HepG2 (cell line): ENCODE measurements around the gene FAM20A. TPM values are rescaled to one million over a fixed set of nuclear protein-coding genes. Genes with fewer than 3 reads are reported as not detected.

Source experiments
- ERF ChIP-seq: IDR thresholded peaks from 2 replicates; pipeline ENCODE4 v1.6.1; 2018; ENCODE audit warnings: missing biosample characterization, missing genetic modification reagents
- GMEB1 ChIP-seq: sonication (generic); formaldehyde crosslinking; IDR thresholded peaks from 2 replicates; pipeline ENCODE4 v1.5.1; 2020; ENCODE audit warnings: missing genetic modification reagents, mild to moderate bottlenecking, borderline replicate concordance
- HOXA5 ChIP-seq: sonication (generic); formaldehyde crosslinking; IDR thresholded peaks from 2 replicates; pipeline ENCODE4 v1.4.0; 2020; ENCODE audit warnings: missing genetic modification reagents
- KMT2A ChIP-seq: sonication (generic); formaldehyde crosslinking; IDR thresholded peaks from 2 replicates; pipeline ENCODE4 v1.4.0; 2020; ENCODE audit warnings: missing genetic modification reagents
- MIXL1 ChIP-seq: IDR thresholded peaks from 2 replicates; pipeline ENCODE4 v1.6.1; 2016
- NFAT5 ChIP-seq: sonication (generic); formaldehyde crosslinking; IDR thresholded peaks from 2 replicates; pipeline ENCODE4 v1.4.0; 2020; ENCODE audit warnings: missing genetic modification reagents
- PAWR ChIP-seq: sonication (generic); formaldehyde crosslinking; IDR thresholded peaks from 2 replicates; pipeline ENCODE4 v1.4.0; 2020; ENCODE audit warnings: missing genetic modification reagents, mild to moderate bottlenecking, borderline replicate concordance
- RFXANK ChIP-seq: IDR thresholded peaks from 2 replicates; pipeline ENCODE4 v1.6.1; 2016
- SRSF1 ChIP-seq: fragments of 200-400 bp; formaldehyde crosslinking; optimal IDR thresholded peaks from 2 replicates; pipeline ENCODE3; 2017; ENCODE audit warnings: mild to moderate bottlenecking, low read depth, low read length, moderate library complexity
- TBX2 ChIP-seq: sonication (generic); formaldehyde crosslinking; IDR thresholded peaks from 2 replicates; pipeline ENCODE4 v1.5.0; 2020; ENCODE audit warnings: missing genetic modification reagents, mild to moderate bottlenecking, borderline replicate concordance
- ZFAT ChIP-seq: sonication (generic); formaldehyde crosslinking; conservative IDR thresholded peaks from 2 replicates; pipeline ENCODE4 v1.8.1; 2023; ENCODE audit warnings: missing genetic modification reagents, inconsistent platforms
- ZNF17 ChIP-seq: sonication (generic); formaldehyde crosslinking; IDR thresholded peaks from 2 replicates; pipeline ENCODE4 v1.5.0; 2020; ENCODE audit warnings: mild to moderate bottlenecking, missing genetic modification reagents
- ZNF263 ChIP-seq: sonication (generic); formaldehyde crosslinking; IDR thresholded peaks from 2 replicates; pipeline ENCODE4 v1.4.0; 2020; ENCODE audit warnings: missing genetic modification reagents
- ZNF276 ChIP-seq: sonication (generic); formaldehyde crosslinking; IDR thresholded peaks from 2 replicates; pipeline ENCODE4 v1.4.0; 2020; ENCODE audit warnings: mild to moderate bottlenecking, low read depth, missing genetic modification reagents
- ZNF343 ChIP-seq: sonication (generic); formaldehyde crosslinking; IDR thresholded peaks from 2 replicates; pipeline ENCODE4 v1.4.0; 2020; ENCODE audit warnings: mild to moderate bottlenecking, missing genetic modification reagents
- ZNF577 ChIP-seq: sonication (generic); formaldehyde crosslinking; IDR thresholded peaks from 2 replicates; pipeline ENCODE4 v1.4.0; 2020; ENCODE audit warnings: mild to moderate bottlenecking, low read depth, missing genetic modification reagents, borderline replicate concordance
- ZNF580 ChIP-seq: IDR thresholded peaks from 2 replicates; pipeline ENCODE4 v1.6.1; 2016; ENCODE audit warnings: low read depth, borderline replicate concordance
- ZNF768 ChIP-seq: sonication (generic); formaldehyde crosslinking; IDR thresholded peaks from 2 replicates; pipeline ENCODE4 v1.4.0; 2020; ENCODE audit warnings: missing genetic modification reagents
- polyA plus RNA-seq, 8 experiments: library from polyadenylated mRNA; depleted of rRNA in 3 of 8; stranded (reverse) in 7 of 8; unstranded in 1 of 8; fragments of >200 nt; fragmentation: Illumina TruSeq in 4 of 8; extraction: Trizol in 4 of 8; gene quantifications; 2 replicates each; pipeline versions ENCODE4 v1.2.1 to v1.2.3, GENCODE V29; 2011 to 2016; ENCODE audit warnings: low read depth in 4 of 8, missing spikeins in 1 of 8, mixed read lengths in 1 of 8; ENCODE audit not compliant: insufficient read depth in 1 of 8
- total RNA-seq, 5 experiments: library from RNA; depleted of rRNA; stranded (reverse); fragments of >200 nt; fragmentation: Illumina TruSeq; extraction: Trizol; gene quantifications; 2 replicates each; pipeline ENCODE4 v1.2.3, GENCODE V29; 2016; ENCODE audit warnings: low read depth in 1 of 5
- TF ChIP-seq, protein P1 (sequence below): sonication (generic); formaldehyde crosslinking; IDR thresholded peaks from 2 replicates; pipeline ENCODE4 v1.8.0; 2022; ENCODE audit warnings: mild to moderate bottlenecking, missing genetic modification reagents
- TF ChIP-seq, protein P2 (sequence below): sonication (generic); formaldehyde crosslinking; IDR thresholded peaks from 2 replicates; pipeline ENCODE4 v1.5.0; 2020; ENCODE audit warnings: missing genetic modification reagents

FAM20A gene
- total and polyA plus RNA-seq, 2 of the 13 experiments (the other 11 are each of a cell fraction or from before 2014, with no cell fraction given), result 9.3 to 20.7 TPM

DNA sequence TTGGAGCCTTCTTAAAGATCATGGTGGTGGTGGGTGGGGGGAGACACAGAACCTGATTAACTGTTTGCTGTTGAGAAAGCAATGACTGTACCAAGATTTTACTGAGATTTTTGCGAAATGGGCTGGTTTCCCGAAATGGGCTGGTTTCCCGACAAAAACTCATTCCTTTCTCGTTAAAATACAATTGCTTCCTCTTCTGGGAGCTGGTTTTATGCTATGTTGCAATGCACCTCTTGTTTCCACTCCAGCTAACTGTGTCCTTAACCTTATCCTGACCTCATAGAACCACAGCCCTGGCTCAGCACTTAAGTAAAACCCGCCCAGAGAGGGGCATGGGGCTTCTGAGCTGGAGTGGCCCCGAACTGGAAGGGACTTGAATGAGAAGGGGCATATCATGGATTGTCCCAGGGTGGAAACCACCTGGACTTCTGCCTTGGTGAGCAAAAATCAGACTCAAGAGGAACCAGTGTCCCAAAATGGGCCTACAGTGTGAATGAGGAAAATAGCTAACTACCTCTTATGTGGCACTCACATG, 20.9 kb downstream of the FAM20A start (continued):
- TF ChIP-seq, protein P1, sequence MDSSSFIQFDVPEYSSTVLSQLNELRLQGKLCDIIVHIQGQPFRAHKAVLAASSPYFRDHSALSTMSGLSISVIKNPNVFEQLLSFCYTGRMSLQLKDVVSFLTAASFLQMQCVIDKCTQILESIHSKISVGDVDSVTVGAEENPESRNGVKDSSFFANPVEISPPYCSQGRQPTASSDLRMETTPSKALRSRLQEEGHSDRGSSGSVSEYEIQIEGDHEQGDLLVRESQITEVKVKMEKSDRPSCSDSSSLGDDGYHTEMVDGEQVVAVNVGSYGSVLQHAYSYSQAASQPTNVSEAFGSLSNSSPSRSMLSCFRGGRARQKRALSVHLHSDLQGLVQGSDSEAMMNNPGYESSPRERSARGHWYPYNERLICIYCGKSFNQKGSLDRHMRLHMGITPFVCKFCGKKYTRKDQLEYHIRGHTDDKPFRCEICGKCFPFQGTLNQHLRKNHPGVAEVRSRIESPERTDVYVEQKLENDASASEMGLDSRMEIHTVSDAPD, result peak; percentile 35; the same call in 1 of the 2 replicates
- no peak for TF ChIP-seq ZFAT
- TF ChIP-seq ZNF580 (CRISPR knock-in tag), result peak; percentile 25; the same call in 1 of the 2 replicates
- TF ChIP-seq ERF (CRISPR knock-in tag), result no peak; the same call in 1 of the 2 replicates
- no peak for TF ChIP-seq ZNF276 (CRISPR knock-in tag)
- TF ChIP-seq GMEB1 (CRISPR knock-in tag), result no peak
- no peak for TF ChIP-seq ZNF343 (CRISPR knock-in tag)
- TF ChIP-seq RFXANK, result no peak
- TF ChIP-seq NFAT5 (CRISPR knock-in tag), result no peak
- TF ChIP-seq, protein P2, sequence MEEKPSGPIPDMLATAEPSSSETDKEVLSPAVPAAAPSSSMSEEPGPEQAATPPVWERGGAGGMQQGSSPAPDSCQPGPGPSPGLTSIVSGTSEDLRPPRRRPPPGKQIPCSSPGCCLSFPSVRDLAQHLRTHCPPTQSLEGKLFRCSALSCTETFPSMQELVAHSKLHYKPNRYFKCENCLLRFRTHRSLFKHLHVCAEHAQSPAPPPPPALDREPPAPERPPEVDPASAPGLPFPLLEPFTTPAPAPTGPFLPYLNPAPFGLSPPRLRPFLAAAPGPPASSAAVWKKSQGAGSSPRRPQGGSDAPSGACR (CRISPR knock-in tag), result peak; percentile 19; the same call in 1 of the 2 replicates
- TF ChIP-seq MIXL1 (CRISPR knock-in tag), result peak; percentile 42
- peak; percentile 65; the same call in 1 of the 2 replicates for TF ChIP-seq TBX2 (CRISPR knock-in tag)
- peak; percentile 40; the same call in 1 of the 2 replicates for TF ChIP-seq KMT2A
- no peak for TF ChIP-seq SRSF1
- no peak for TF ChIP-seq ZNF17
- TF ChIP-seq ZNF263, result no peak
- TF ChIP-seq HOXA5 (CRISPR knock-in tag), result peak; percentile 60; the same call in 1 of the 2 replicates
- no peak for TF ChIP-seq ZNF768 (CRISPR knock-in tag)
- no peak for TF ChIP-seq PAWR (CRISPR knock-in tag)
- TF ChIP-seq ZNF577, result no peak
